Astrocyte (in vitro differentiated cells and primary cell): ENCODE results near the gene NOMO2. TPM values are rescaled to one million over a fixed set of nuclear protein-coding genes. Genes with fewer than 3 reads are reported as not detected.
"Not testable (repeated sequence)": the region's sequence is repeated elsewhere in the genome, so short reads cannot be mapped to it uniquely, and the experiment has no call there.

Experiments
- DNase-seq: peaks from one replicate; pipeline ENCODE4 v3.0.0-alpha.2; 2010; ENCODE audit warnings: low read depth
- FAIRE-seq: peaks from 2 replicates; lab custom pipeline; 2011; peaks lifted over from hg19 to GRCh38; lab: Jason Lieb, UNC
- H2AFZ ChIP-seq: 2 replicates; pipeline ENCODE4 v1.6.0; 2012; ENCODE audit warnings: low read depth, low read length, inconsistent platforms
- H3K27ac ChIP-seq: 2 replicates; pipeline ENCODE4 v1.5.1; 2011; ENCODE audit warnings: low read depth, low read length, inconsistent platforms
- H3K27me3 ChIP-seq: 2 replicates; pipeline ENCODE4 v1.6.0; 2011; ENCODE audit warnings: low read length, inconsistent platforms; ENCODE audit not compliant: insufficient read depth
- H3K36me3 ChIP-seq: 2 replicates; pipeline ENCODE4 v1.5.1; 2011; ENCODE audit warnings: low read length, inconsistent platforms; ENCODE audit not compliant: insufficient read depth
- H3K4me1 ChIP-seq: 2 replicates; pipeline ENCODE4 v1.5.1; 2011; ENCODE audit warnings: low read length, inconsistent platforms; ENCODE audit not compliant: insufficient read depth
- H3K4me2 ChIP-seq: 2 replicates; pipeline ENCODE4 v1.6.0; 2012; ENCODE audit warnings: low read length, inconsistent platforms
- H3K4me3 ChIP-seq: 2 replicates; pipeline ENCODE4 v1.5.1; 2011; ENCODE audit warnings: low read depth, mild to moderate bottlenecking, low read length, inconsistent platforms; ENCODE audit not compliant: insufficient read depth
- H3K79me2 ChIP-seq: 2 replicates; pipeline ENCODE4 v1.6.0; 2012; ENCODE audit warnings: mild to moderate bottlenecking, low read length, inconsistent platforms; ENCODE audit not compliant: insufficient read depth
- H3K9ac ChIP-seq: 2 replicates; pipeline ENCODE4 v1.6.0; 2012; ENCODE audit warnings: mild to moderate bottlenecking, low read length, inconsistent platforms
- H3K9me3 ChIP-seq: 2 replicates; pipeline ENCODE4 v1.5.1; 2012; ENCODE audit warnings: low read depth, mild to moderate bottlenecking, low read length, inconsistent platforms; ENCODE audit not compliant: insufficient read depth
- H4K20me1 ChIP-seq: 2 replicates; pipeline ENCODE4 v1.6.0; 2012; ENCODE audit warnings: low read length, inconsistent platforms; ENCODE audit not compliant: insufficient read depth
- H3K27ac Mint-ChIP-seq: one replicate; pipeline ENCODE4 v1.8.0; 2021; ENCODE audit warnings: mild to moderate bottlenecking, mixed read lengths; ENCODE audit not compliant: unreplicated experiment
- H3K27me3 Mint-ChIP-seq: one replicate; pipeline ENCODE4 v1.8.0; 2021; ENCODE audit warnings: low read depth, mixed read lengths; ENCODE audit not compliant: unreplicated experiment
- H3K36me3 Mint-ChIP-seq: one replicate; pipeline ENCODE4 v1.8.0; 2021; ENCODE audit warnings: low read depth, mixed read lengths; ENCODE audit not compliant: unreplicated experiment
- H3K4me1 Mint-ChIP-seq: one replicate; pipeline ENCODE4 v1.8.0; 2021; ENCODE audit warnings: low read depth, mixed read lengths; ENCODE audit not compliant: unreplicated experiment
- H3K4me3 Mint-ChIP-seq: one replicate; pipeline ENCODE4 v1.8.0; 2021; ENCODE audit warnings: mild to moderate bottlenecking, moderate library complexity, mixed read lengths; ENCODE audit not compliant: unreplicated experiment
- H3K9me3 Mint-ChIP-seq: one replicate; pipeline ENCODE4 v1.8.0; 2021; ENCODE audit warnings: mild to moderate bottlenecking, mixed read lengths; ENCODE audit not compliant: unreplicated experiment
- total RNA-seq: library from RNA; stranded (reverse); gene quantifications from 2 replicates; pipeline ENCODE4 v1.2.1, GENCODE V29; 2021

Gene NOMO2
- total RNA-seq, 1 donor from 2014 or later: 269 TPM

DNA sequence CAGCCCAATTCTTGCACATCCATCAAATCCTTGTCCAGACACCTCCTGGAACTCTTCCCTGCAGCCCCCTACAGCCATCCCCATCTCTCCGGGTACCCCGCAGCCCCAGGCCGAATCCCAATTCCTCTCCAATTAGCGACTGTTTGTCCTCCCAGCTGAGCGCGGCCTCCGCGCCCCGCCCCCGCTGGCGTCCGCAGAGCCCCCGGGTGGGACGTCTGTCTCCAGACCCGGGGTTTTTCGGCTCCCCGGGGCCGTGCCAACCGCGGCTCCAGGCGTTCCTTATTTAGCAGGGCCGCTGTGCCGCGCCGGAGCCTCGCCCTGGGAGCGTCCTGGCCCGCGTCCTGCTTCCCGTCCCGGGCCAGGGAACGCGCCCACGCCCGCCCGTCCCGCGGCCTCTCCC lies 160.7 kb downstream of the NOMO2 start:
- not testable (repeated sequence) for H3K27me3 Mint-ChIP-seq, H3K4me2 ChIP-seq, H2AFZ ChIP-seq, H3K4me1 Mint-ChIP-seq, H3K9me3 Mint-ChIP-seq, H3K27me3 ChIP-seq, H3K27ac Mint-ChIP-seq, H3K4me3 ChIP-seq, H3K79me2 ChIP-seq, H3K9ac ChIP-seq, H3K9me3 ChIP-seq, H4K20me1 ChIP-seq, DNase-seq, H3K27ac ChIP-seq, H3K4me1 ChIP-seq, H3K36me3 ChIP-seq, FAIRE-seq, H3K36me3 Mint-ChIP-seq
- peak overlapping the region; percentile 78 for H3K4me3 Mint-ChIP-seq

- H3K36me3 Mint-ChIP-seq, H3K9me3 Mint-ChIP-seq, H3K27ac ChIP-seq, H3K36me3 ChIP-seq, H3K9me3 ChIP-seq, H3K27me3 Mint-ChIP-seq, H3K4me3 ChIP-seq, H3K4me1 Mint-ChIP-seq, H3K27ac Mint-ChIP-seq, H3K79me2 ChIP-seq, H3K27me3 ChIP-seq, H3K4me2 ChIP-seq, FAIRE-seq, H2AFZ ChIP-seq, H3K9ac ChIP-seq, H4K20me1 ChIP-seq, DNase-seq, H3K4me1 ChIP-seq, H3K4me3 Mint-ChIP-seq: not testable (repeated sequence)
Measured at GRCh38 chr16:18394363-18394762, 167.5 kb downstream of the NOMO2 start.

DNA sequence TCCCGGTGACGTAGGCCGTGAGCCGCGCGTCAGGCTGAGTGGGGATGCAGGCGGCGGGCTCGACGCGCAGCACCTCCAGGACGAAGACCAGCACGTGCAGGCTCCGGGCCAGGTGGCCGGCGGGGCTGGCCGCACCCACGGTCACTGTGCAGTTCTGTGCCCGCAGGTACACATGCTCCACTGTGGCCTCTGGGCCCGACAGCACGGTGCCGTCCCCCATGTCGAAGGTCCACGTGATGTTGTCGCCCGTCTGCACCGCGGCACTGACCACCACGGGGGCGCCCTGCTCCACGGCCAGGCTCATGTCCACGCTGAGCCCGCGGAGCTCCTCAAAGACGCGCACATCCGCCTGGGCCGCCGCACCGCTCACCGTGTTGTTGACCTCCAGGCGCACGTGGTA lies 174.1 kb downstream of the NOMO2 start:
- not testable (repeated sequence) for H2AFZ ChIP-seq, H3K79me2 ChIP-seq, H3K27me3 ChIP-seq, H3K4me3 Mint-ChIP-seq, H3K27me3 Mint-ChIP-seq, H3K36me3 Mint-ChIP-seq, H3K9me3 Mint-ChIP-seq, FAIRE-seq, H3K36me3 ChIP-seq, H3K27ac ChIP-seq, H3K4me1 Mint-ChIP-seq, H3K27ac Mint-ChIP-seq, H3K9me3 ChIP-seq, H3K9ac ChIP-seq, H3K4me1 ChIP-seq, H3K4me3 ChIP-seq, DNase-seq, H3K4me2 ChIP-seq, H4K20me1 ChIP-seq

DNA sequence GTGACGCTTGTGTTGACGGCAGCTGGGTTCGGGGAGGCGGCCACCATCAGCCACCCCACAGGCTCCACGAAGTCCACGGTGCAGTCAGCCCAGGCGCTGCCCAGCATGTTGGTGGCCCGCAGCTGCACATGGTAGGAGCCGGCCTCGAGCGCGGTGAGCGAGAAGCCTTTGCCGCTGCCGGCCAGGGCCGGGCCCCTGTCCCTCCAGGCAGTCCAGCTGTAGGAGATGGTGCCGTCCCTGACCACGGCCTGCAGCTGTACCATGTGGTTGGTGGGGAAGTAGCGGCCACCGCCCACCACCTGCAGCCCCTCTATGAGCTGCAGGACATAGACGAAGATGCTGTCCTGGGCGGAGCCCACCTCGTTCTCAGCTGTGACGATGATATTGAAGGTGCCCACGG lies 175.4 kb downstream of the NOMO2 start:
- not testable (repeated sequence) for FAIRE-seq, H3K27me3 Mint-ChIP-seq, H3K27ac Mint-ChIP-seq, H4K20me1 ChIP-seq, H3K36me3 Mint-ChIP-seq, H3K27ac ChIP-seq, H3K4me1 ChIP-seq, H3K9me3 ChIP-seq, H3K79me2 ChIP-seq, H3K36me3 ChIP-seq, H3K27me3 ChIP-seq, H3K9ac ChIP-seq, DNase-seq, H3K4me3 Mint-ChIP-seq, H3K4me3 ChIP-seq, H2AFZ ChIP-seq, H3K4me2 ChIP-seq, H3K9me3 Mint-ChIP-seq, H3K4me1 Mint-ChIP-seq

GRCh38 chr16:18385285-18385684 lies 176.6 kb downstream of the NOMO2 start:
- not testable (repeated sequence) for H3K27me3 ChIP-seq, H3K36me3 Mint-ChIP-seq, H3K4me2 ChIP-seq, H3K27me3 Mint-ChIP-seq, H3K4me3 Mint-ChIP-seq, H3K27ac ChIP-seq, H3K4me1 Mint-ChIP-seq, H3K27ac Mint-ChIP-seq, H3K9ac ChIP-seq, H3K9me3 Mint-ChIP-seq, H3K36me3 ChIP-seq, H2AFZ ChIP-seq, H3K9me3 ChIP-seq, H4K20me1 ChIP-seq, FAIRE-seq, H3K4me1 ChIP-seq, H3K79me2 ChIP-seq, H3K4me3 ChIP-seq, DNase-seq

DNA sequence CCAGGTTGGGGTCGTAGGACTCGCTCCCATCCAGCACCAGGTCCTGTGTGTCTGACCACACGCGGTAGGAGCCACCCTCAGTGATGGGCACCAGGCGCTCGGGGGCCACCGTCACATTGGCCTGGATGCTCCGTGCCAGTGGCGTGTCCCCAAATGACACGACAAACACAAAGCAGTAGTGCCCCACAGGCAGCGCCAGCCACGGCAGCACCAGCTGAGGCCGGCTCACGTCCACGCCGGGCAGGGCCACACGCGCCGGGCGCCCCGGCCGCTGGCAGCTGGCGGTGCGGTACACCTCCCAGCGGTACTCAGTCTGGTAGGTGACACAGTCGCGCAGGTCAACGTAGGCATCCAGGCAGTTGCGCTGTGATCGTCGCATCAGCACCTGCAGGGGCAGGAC lies 177.0 kb downstream of the NOMO2 start:
- not testable (repeated sequence) for FAIRE-seq, H3K4me2 ChIP-seq, H4K20me1 ChIP-seq, H3K9ac ChIP-seq, H3K27ac Mint-ChIP-seq, H3K27me3 ChIP-seq, H2AFZ ChIP-seq, H3K9me3 ChIP-seq, H3K27ac ChIP-seq, H3K79me2 ChIP-seq, H3K27me3 Mint-ChIP-seq, DNase-seq, H3K36me3 Mint-ChIP-seq, H3K4me1 Mint-ChIP-seq, H3K4me3 ChIP-seq, H3K9me3 Mint-ChIP-seq, H3K36me3 ChIP-seq, H3K4me1 ChIP-seq, H3K4me3 Mint-ChIP-seq
